Erythroblast (primary cell): ENCODE data around the gene DHX16.
"Not testable (repeated sequence)": the region's sequence is repeated elsewhere in the genome, so short reads cannot be mapped to it uniquely, and the experiment has no call there.

Source experiments
- DNase-seq, 2 experiments: peaks; one replicate each; lab custom pipeline; 2025; lab: John Stamatoyannopoulos, UW
- GATA1 ChIP-seq: IDR thresholded peaks from 2 replicates; pipeline ENCODE4 v1.6.1; 2011; ENCODE audit warnings: low read depth, mild to moderate bottlenecking, control low read depth, low read length, moderate library complexity
- POLR2A ChIP-seq: IDR thresholded peaks from 2 replicates; pipeline ENCODE4 v1.6.1; 2011; ENCODE audit warnings: mild to moderate bottlenecking, low read length

DHX16 gene

GRCh38 chr6:30678964-30679726 lies 6.3 kb upstream of the DHX16 start:
- no peak for TF ChIP-seq GATA1
- TF ChIP-seq POLR2A = no peak
- DNase-seq = peak; percentile 84 to 92

DNA sequence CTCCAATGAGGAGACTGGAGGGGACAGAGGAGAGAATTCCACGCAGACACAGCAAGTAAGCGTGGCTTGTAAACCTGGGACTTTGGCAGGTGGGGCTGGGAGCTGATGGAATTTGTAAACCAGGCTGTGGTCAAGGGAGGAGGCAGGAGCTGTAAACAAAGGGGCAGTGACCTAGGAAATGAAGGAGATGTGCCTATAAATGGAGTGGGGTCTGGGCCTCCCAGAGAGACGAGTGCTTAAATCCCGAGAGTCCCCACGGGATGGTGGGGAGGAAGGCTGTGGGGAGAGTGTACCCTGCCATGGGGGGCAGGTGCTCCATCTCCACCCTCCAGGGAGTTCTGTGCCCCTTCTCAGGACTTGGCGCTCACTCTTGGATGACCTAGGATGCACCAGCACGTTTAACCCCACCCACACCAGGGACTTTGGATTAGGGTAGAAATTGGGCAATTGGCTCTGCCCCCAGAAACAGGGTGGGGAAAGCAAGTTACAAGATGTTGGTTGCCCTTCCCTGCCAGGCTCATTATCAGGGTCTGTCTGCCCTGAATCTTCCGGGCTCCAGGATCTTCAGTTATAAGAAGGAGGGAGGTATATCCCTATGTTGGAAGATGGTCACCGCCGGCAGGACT lies 4.0 kb upstream of the DHX16 start:
- no peak for DNase-seq
- TF ChIP-seq POLR2A = no peak
- no peak for TF ChIP-seq GATA1

DNA sequence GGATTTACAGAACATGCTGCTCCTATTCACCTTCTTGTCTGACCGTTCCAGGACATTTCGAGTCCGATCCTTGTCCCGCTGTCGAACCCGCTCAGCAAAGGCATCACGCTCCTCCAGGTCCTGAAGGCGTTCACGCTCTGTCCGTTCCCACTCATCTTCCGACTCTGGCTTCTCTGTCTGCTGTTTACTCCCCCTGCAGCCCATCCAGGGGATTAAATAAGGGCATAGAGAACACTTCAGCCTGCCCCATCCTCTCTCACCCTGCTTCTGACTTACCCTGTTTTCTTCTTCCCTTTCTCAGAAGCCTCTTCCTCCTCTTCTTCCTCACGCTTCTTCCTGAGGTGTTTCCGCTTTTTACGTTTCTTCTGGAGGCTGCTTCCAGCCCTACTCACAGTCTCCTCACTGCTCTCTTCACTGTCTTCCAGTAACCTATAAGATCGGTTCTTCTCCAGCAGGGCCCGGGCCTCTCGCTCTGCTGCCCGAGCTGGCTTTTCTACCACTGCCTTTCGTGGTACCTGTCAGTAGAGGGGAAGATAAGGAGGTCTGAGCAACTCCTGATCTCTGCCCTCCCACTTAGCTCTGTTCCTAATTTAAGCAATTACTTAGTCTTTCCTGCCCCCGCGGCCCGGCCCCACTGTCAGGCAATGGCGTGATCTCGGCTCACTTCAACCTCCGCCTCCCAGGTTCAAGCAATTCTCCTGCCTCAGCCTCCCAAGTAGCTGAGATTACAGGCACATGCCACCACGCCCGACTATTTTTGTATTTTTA lies 1.9 kb downstream of the DHX16 start:
- no peak for DNase-seq
- no peak for TF ChIP-seq POLR2A
- no peak for TF ChIP-seq GATA1

GRCh38 chr6:30666300-30666699 lies 6.5 kb downstream of the DHX16 start:
- DNase-seq = not testable (repeated sequence)

- TF ChIP-seq POLR2A = no peak
- TF ChIP-seq GATA1 = no peak
- no peak for DNase-seq
Observed at GRCh38 chr6:30664994-30665767, 7.6 kb downstream of the DHX16 start.

DNA sequence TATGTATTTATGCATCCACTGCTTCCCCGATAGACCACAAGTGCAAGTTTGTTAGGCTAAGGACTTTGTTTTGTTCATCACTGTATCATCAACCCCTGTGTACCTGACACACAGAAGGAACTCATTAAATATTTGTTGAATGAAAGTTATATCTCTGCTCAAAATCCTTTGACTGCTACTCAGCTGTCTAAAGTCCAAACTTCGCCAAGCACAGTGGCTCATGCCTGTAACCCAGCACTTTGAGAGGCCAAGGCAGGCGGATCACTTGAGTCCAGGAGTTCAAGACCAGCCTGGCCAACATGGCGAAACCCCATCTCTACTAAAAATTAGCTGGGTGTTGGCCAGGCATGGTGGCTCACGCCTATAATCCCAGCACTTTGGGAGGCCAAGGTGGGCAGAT lies 14.9 kb downstream of the DHX16 start:
- DNase-seq = not testable (repeated sequence)

DNA sequence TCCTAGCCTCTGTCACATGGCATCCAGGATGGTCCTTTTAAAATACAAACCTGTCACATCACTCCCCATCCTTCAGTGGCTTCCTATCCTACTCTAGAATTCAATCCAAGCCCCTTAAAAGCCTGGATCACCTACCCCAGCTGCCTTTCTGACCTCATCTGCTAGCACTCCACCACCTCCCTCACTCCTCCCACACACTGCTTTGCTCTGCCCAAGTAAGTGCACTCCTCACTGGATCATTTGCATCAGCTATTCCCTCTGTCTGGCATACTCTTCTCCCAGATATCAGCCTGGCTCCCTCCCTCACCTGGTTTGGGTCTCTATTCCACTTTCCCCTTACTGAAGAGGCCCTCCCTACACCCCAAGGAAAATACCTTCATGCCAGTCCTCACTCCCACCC lies 15.4 kb downstream of the DHX16 start:
- TF ChIP-seq GATA1 = no peak
- TF ChIP-seq POLR2A = no peak
- no peak for DNase-seq

DNA sequence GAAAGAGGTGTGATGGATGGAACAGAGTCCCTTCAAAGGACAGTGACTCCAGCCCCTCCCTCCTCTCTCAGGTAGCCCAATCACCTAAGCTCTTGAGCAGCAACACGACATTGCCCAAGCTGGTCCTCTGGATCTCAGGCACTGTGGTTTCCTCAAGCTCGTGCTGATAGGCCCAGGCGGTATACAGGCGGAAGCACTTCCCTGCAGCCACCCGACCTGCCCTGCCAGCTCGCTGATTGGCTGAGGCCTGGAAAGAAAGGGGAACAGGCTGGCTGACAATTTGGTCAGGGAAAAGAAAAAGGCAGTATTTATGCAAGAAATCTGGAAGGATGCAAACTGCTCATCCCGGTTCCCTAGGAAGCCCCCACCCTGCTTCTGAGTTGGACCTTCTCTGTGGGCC lies 16.3 kb downstream of the DHX16 start:
- TF ChIP-seq GATA1 (no peak), POLR2A (no peak)
- no peak for DNase-seq

DNA sequence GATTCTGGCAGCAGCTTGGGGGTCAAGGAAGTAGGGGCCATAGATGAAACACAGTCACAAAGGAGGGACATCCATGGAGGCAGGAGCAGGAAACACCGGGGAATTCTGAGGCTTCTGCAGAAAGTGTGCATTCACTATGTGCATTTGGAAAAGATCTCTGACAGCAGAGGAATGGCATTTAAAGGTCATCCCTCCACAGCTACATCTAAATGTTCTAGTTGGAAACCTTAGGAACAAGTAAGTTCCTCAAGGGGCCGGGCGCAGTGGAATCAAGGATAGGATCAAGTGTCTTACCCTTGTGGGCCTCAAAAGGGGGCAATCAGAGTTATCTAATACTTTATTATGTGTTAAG lies 17.1 kb downstream of the DHX16 start:
- no peak for TF ChIP-seq GATA1
- no peak for TF ChIP-seq POLR2A

GRCh38 chr6:30654798-30655742 lies 17.7 kb downstream of the DHX16 start:
- no peak for DNase-seq
- TF ChIP-seq POLR2A (no peak), GATA1 (no peak)

More for the DNA sequence above, 17.1 kb downstream of the DHX16 start:
- no peak for DNase-seq

GRCh38 chr6:30651143-30651542 lies 21.7 kb downstream of the DHX16 start:
- no peak for DNase-seq
- TF ChIP-seq GATA1 (no peak), POLR2A (no peak)

DNA sequence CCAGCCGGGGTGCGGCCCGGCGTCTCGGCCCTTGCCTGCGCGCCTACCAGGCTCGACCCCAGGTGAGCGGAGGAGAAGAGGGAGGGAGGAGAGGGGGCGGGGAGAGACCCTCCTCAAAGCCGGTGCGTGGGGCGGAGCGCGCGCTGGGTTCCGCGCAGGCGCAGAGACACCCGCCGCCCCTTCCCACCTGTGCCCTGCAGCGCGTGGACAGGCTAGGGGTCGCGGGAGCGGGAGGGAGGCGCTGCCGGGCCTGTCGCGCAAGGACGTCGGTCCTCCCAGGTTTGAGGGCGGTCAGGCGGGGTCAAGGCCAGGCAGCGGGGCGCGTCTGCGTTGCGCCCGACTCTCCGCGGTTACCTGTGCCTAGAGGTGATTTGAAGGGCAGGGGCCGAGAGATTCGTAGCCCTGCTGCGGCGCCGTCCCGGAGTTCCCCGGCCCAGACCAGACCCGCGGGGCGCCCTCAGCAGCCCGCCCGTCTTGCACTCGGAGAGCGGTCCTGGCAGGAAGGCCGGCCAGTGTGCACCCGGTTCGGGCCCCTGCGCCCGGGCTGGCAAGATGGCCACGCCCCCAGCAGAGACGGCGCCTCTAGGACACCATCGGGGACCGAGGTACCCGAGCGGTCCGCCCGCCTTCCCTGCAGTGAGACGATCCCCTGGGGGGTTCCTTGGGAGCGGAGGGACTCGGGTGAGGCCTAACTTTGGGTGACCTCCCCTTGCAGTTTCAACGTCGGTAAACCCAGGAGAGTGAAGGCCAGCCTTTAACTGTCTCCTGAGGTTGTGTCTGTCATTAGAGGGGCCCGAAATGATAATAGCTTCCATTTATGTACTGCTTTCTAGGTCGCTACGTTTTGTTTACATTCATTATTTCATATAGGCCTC lies 25.3 kb downstream of the DHX16 start:
- DNase-seq = peak; percentile 83 to 84
- peak; percentile 50 for TF ChIP-seq POLR2A
- TF ChIP-seq GATA1 = no peak
